H1 (cell line): Measurements from ENCODE around the gene PSORS1C2. TPM values are rescaled to one million over a fixed set of nuclear protein-coding genes. Genes with fewer than 3 reads are reported as not detected.
"Not testable (repeated sequence)": the region's sequence is repeated elsewhere in the genome, so short reads cannot be mapped to it uniquely, and the experiment has no call there.

Experiments used
- CTCF ChIA-PET: fragments of 300-600 bp; sonication (Branson Sonifier 250); formaldehyde crosslinking; loops from one replicate; lab custom pipeline; 2021; ENCODE audit not compliant: partially characterized antibody; lab: Charles Lee
- POLR2A ChIA-PET: fragments of 300-600 bp; sonication (Branson Sonifier 250); formaldehyde crosslinking; loops from one replicate; lab custom pipeline; 2021; ENCODE audit warnings: inconsistent platforms; ENCODE audit not compliant: partially characterized antibody; lab: Charles Lee
- DNase-seq, 2 experiments: peaks; one replicate each; pipeline versions ENCODE4 v3.0.0 to v3.0.0-alpha.2; 2010 to 2022; ENCODE audit warnings: low spot score in 2 of 2, low read depth in 1 of 2, mixed read lengths in 1 of 2
- FAIRE-seq: peaks from 2 replicates; lab custom pipeline; 2011; peaks lifted over from hg19 to GRCh38; lab: Jason Lieb, UNC
- H2AFZ ChIP-seq: 2 replicates; pipeline ENCODE4 v1.8.1; 2012; ENCODE audit warnings: low read length, inconsistent platforms
- H2AK5ac ChIP-seq: 2 replicates; pipeline ENCODE4 v1.6.1; 2013; ENCODE audit warnings: low read depth, low read length
- H2BK120ac ChIP-seq: replicated peaks from 2 replicates; pipeline ENCODE3; 2013; ENCODE audit warnings: low read depth, low read length, inconsistent platforms
- H2BK12ac ChIP-seq: 2 replicates; pipeline ENCODE4 v1.6.1; 2013; ENCODE audit warnings: low read depth, low read length
- H2BK15ac ChIP-seq: 2 replicates; pipeline ENCODE4 v1.6.1; 2013; ENCODE audit warnings: low read length
- H2BK20ac ChIP-seq: 2 replicates; pipeline ENCODE4 v1.6.1; 2013; ENCODE audit warnings: low read length
- H2BK5ac ChIP-seq: 2 replicates; pipeline ENCODE4 v1.6.1; 2013; ENCODE audit warnings: low read depth, low read length
- H3K14ac ChIP-seq: 2 replicates; pipeline ENCODE4 v1.6.1; 2013; ENCODE audit warnings: inconsistent platforms; ENCODE audit not compliant: insufficient read length
- H3K18ac ChIP-seq: 2 replicates; pipeline ENCODE4 v1.6.1; 2013; ENCODE audit warnings: low read length; ENCODE audit errors: extremely low read depth
- H3K23ac ChIP-seq: 2 replicates; pipeline ENCODE4 v1.6.1; 2013; ENCODE audit warnings: inconsistent platforms; ENCODE audit not compliant: insufficient read length
- H3K23me2 ChIP-seq: 2 replicates; pipeline ENCODE4 v1.6.1; 2013; ENCODE audit warnings: low read depth, low read length
- H3K27ac ChIP-seq: 2 replicates; pipeline ENCODE4 v1.6.1; 2011; ENCODE audit warnings: low read depth, low read length, inconsistent platforms
- H3K27me3 ChIP-seq, 4 experiments: replicated peaks in 1 of 4; 1 replicate in 1 of 4; 2 replicates in 3 of 4; pipeline versions ENCODE4 v1.6.1 to v1.8.1; 2011 to 2013; ENCODE audit warnings: low read length in 3 of 4, mild to moderate bottlenecking in 3 of 4, inconsistent platforms in 2 of 4, mixed read lengths in 2 of 4, moderate library complexity in 1 of 4; ENCODE audit not compliant: control insufficient read depth in 3 of 4, insufficient read depth in 3 of 4; ENCODE audit errors: extremely low read depth in 1 of 4
- H3K36me3 ChIP-seq, 4 experiments: 2 replicates each; pipeline versions ENCODE4 v1.6.1 to v1.8.1; 2011 to 2013; ENCODE audit warnings: mild to moderate bottlenecking in 4 of 4, low read length in 3 of 4, moderate library complexity in 2 of 4, control low read depth in 1 of 4, inconsistent platforms in 1 of 4; ENCODE audit not compliant: insufficient read depth in 4 of 4, control insufficient read depth in 2 of 4
- H3K4ac ChIP-seq: replicated peaks from 2 replicates; pipeline ENCODE3; 2013; ENCODE audit warnings: low read length, low read depth, mixed read lengths, inconsistent platforms; ENCODE audit not compliant: insufficient read length
- H3K4me1 ChIP-seq, 4 experiments: replicated peaks in 1 of 4; 1 replicate in 1 of 4; 2 replicates in 3 of 4; pipeline versions ENCODE4 v1.6.1 to v1.8.1; 2011 to 2013; ENCODE audit warnings: low read length in 3 of 4, inconsistent platforms in 2 of 4, mixed read lengths in 1 of 4; ENCODE audit not compliant: insufficient read depth in 4 of 4, control insufficient read depth in 3 of 4
- H3K4me2 ChIP-seq, 2 experiments: 2 replicates each; pipeline versions ENCODE4 v1.6.1 to v1.8.1; 2011 to 2013; ENCODE audit warnings: low read depth in 2 of 2, low read length in 2 of 2, control low read depth in 1 of 2, inconsistent platforms in 1 of 2, mild to moderate bottlenecking in 1 of 2; ENCODE audit not compliant: insufficient read depth in 1 of 2
- H3K4me3 ChIP-seq, 4 experiments: fragments of 200-600, 300-600 bp in 1 of 4; sonication (generic), shearing (Covaris generic), sonication (Bioruptor Twin) in 1 of 4; 2 replicates each; pipeline versions ENCODE4 v1.5.1 to v1.8.1; 2011 to 2016; ENCODE audit warnings: low read length in 4 of 4, low read depth in 3 of 4, control low read depth in 2 of 4, inconsistent platforms in 2 of 4, mild to moderate bottlenecking in 2 of 4, mixed read lengths in 1 of 4, moderate library complexity in 1 of 4; ENCODE audit not compliant: insufficient read depth in 2 of 4; ENCODE audit errors: extremely low read depth in 1 of 4
- H3K56ac ChIP-seq: replicated peaks from 2 replicates; pipeline ENCODE3; 2013; ENCODE audit warnings: low read depth, mild to moderate bottlenecking, mixed read lengths, low read length, inconsistent platforms; ENCODE audit not compliant: insufficient read length
- H3K79me1 ChIP-seq: 2 replicates; pipeline ENCODE4 v1.6.1; 2013; ENCODE audit warnings: low read depth, low read length, control low read depth
- H3K79me2 ChIP-seq, 2 experiments: 2 replicates each; pipeline versions ENCODE4 v1.6.1 to v1.8.1; 2012 to 2013; ENCODE audit warnings: low read length in 2 of 2, mild to moderate bottlenecking in 2 of 2, inconsistent platforms in 1 of 2; ENCODE audit not compliant: insufficient read depth in 2 of 2, control insufficient read depth in 1 of 2
- H3K9ac ChIP-seq, 4 experiments: replicated peaks in 1 of 4; 1 replicate in 1 of 4; 2 replicates in 3 of 4; pipeline versions ENCODE4 v1.6.1 to v1.8.1; 2011 to 2013; ENCODE audit warnings: low read depth in 3 of 4, low read length in 3 of 4, control low read depth in 2 of 4, mild to moderate bottlenecking in 2 of 4, moderate library complexity in 2 of 4, inconsistent platforms in 1 of 4; ENCODE audit errors: extremely low read depth in 1 of 4
- H3K9me3 ChIP-seq, 2 experiments: 2 replicates each; pipeline versions ENCODE4 v1.6.1 to v1.8.1; 2012 to 2013; ENCODE audit warnings: mild to moderate bottlenecking in 2 of 2, moderate library complexity in 2 of 2, control low read depth in 1 of 2, inconsistent platforms in 1 of 2, low read depth in 1 of 2, low read length in 1 of 2, mixed read lengths in 1 of 2; ENCODE audit not compliant: insufficient read depth in 2 of 2
- H4K20me1 ChIP-seq, 2 experiments: replicated peaks in 1 of 2; 2 replicates each; pipeline versions ENCODE3 to v1.8.1; 2011 to 2013; ENCODE audit warnings: inconsistent platforms in 2 of 2, low read length in 2 of 2, mild to moderate bottlenecking in 1 of 2; ENCODE audit not compliant: insufficient read depth in 2 of 2, control insufficient read depth in 1 of 2
- H4K5ac ChIP-seq: 2 replicates; pipeline ENCODE4 v1.6.1; 2013; ENCODE audit warnings: low read length, low read depth, mixed read lengths, inconsistent platforms; ENCODE audit not compliant: insufficient read length
- H4K8ac ChIP-seq: 2 replicates; pipeline ENCODE4 v1.8.0; 2013; ENCODE audit warnings: mild to moderate bottlenecking, moderate library complexity, low read length, inconsistent platforms; ENCODE audit not compliant: insufficient read depth; ENCODE audit errors: extremely low read depth
- H4K91ac ChIP-seq: replicated peaks from 2 replicates; pipeline ENCODE3; 2013; ENCODE audit warnings: low read length, mixed read lengths, inconsistent platforms; ENCODE audit not compliant: insufficient read length
- WGBS, 2 experiments: shearing (Covaris generic) in 1 of 2; methylation state at CpG; one replicate each; pipeline versions ENCODE4 v1.1.6 to v1.1.7; 2013 to 2015; ENCODE audit warnings: low lambda C conversion rate in 2 of 2, mixed read lengths in 2 of 2, inconsistent platforms in 1 of 2, low coverage in 1 of 2, missing lambda C conversion rate in 1 of 2; ENCODE audit not compliant: insufficient replicate concordance in 2 of 2, insufficient coverage in 1 of 2, insufficient read length in 1 of 2; ENCODE audit errors: extremely low coverage in 1 of 2, missing lambda C conversion rate in 1 of 2; 5-methylcytosine and 5-hydroxymethylcytosine counted together
- polyA plus RNA-seq, 7 experiments: library from polyadenylated mRNA; depleted of rRNA in 3 of 7; stranded (reverse) in 5 of 7; unstranded in 2 of 7; fragments of >200 nt in 5 of 7; fragments of 200-250 nt in 2 of 7; gene quantifications; 1 replicate in 5 of 7; 2 replicates in 1 of 7; 4 replicates in 1 of 7; pipeline versions ENCODE4 v1.2.1 to v1.2.3, GENCODE V29; 2011 to 2013; ENCODE audit warnings: missing spikeins in 2 of 7, mixed read lengths in 2 of 7
- total RNA-seq: library from RNA; stranded (reverse); fragmentation: NEBNext Ultra II Directional; extraction: Animal tissue kit (Norgen Biotek cat#: 25700); gene quantifications from 2 replicates; pipeline ENCODE4 v1.2.1, GENCODE V29; 2021

PSORS1C2 gene
- total and polyA plus RNA-seq, 2 of the 8 experiments (the other 6 are each of a cell fraction or from before 2014, with no cell fraction given) = 0.11 TPM; not detected in 1

DNA sequence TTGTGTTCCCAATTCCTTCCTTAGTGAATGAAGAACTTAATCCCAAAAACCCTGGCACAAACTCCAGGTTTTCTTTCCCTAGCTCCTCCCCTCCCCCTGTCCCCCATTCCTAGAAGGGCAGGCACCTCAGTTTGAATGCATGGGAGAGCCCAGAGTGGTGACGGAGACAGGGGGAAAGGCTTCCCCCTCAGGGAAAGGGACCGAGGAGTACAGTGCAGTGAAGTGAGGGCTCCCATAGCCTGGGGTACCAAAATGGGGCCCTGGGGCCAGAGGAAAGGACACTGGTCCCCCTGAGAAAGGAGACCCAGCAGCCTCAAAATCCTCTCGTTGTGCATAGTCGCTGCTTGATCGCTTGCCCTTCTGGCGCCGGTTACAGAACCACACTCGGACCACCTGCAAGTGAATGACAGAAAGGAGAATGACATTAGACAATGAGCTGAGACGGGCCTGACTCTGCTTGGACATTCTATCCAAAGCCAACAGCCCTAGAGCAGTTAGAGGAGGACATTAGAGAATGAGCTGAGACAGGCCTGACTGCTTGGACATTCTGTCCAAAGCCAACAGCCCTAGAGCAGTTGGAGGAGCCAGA, 25.7 kb upstream of the PSORS1C2 start:
- POLR2A ChIA-PET = interaction anchor here (1.1 to 68.5 kb wide), 3 partner anchors 4 to 550 kb away, joined by 5 to 2251 read pairs (median 2251); partner anchors contain the start of genes CCHCR1, CDSN, POU5F1 and PSORS1C1

More for the DNA sequence above, 25.7 kb upstream of the PSORS1C2 start:
- H3K79me2 ChIP-seq = peaks cover 18 to 42% of the 10 kb centered on the region in 2 experiments
- not testable (repeated sequence) for H3K9me3 ChIP-seq, H2AK5ac ChIP-seq, H3K18ac ChIP-seq, H4K5ac ChIP-seq, H3K79me1 ChIP-seq, H3K27ac ChIP-seq, DNase-seq, H2BK12ac ChIP-seq, H3K4me3 ChIP-seq, H4K91ac ChIP-seq, H2AFZ ChIP-seq, H3K4me2 ChIP-seq, H2BK20ac ChIP-seq, FAIRE-seq, H3K14ac ChIP-seq, H2BK120ac ChIP-seq, H3K23ac ChIP-seq, H2BK5ac ChIP-seq, H3K4ac ChIP-seq, H3K27me3 ChIP-seq, H3K56ac ChIP-seq, H3K23me2 ChIP-seq, H4K8ac ChIP-seq, H3K9ac ChIP-seq, H2BK15ac ChIP-seq
- H3K4me1 ChIP-seq = peaks cover 0 to 15% (median 7%) of the 10 kb centered on the region in 4 experiments; a peak in 6 of 7 replicates
- WGBS, 2 experiments = 93% methylated on average over 7 of the region's 9 CpGs; no CpG with 5 or more reads in 1 of the 2 experiments
- CTCF ChIA-PET = interaction anchor here (0.6 to 5.9 kb wide), 9 partner anchors 19 to 203 kb away, joined by 3 to 56 read pairs (median 4); partner anchors contain the start of gene C6orf15
- H4K20me1 ChIP-seq = peaks cover 8 to 19% of the 10 kb centered on the region in 2 experiments
- peaks cover 14 to 38% (median 23%) of the 10 kb centered on the region in 4 experiments for H3K36me3 ChIP-seq
